K562 (cell line): ENCODE data around the gene MRPS26. TPM values are rescaled to one million over a fixed set of nuclear protein-coding genes. Genes with fewer than 3 reads are reported as not detected.
A peak's percentile ranks its signal among the peaks of the same experiment; 100 is the strongest.

Source experiments
- BRD9 ChIP-seq: fragments of 450-650 bp; IDR thresholded peaks from 2 replicates; pipeline ENCODE4 v1.6.1; 2018; ENCODE audit warnings: low read depth; ENCODE audit not compliant: partially characterized antibody
- GABPB1 ChIP-seq: sonication (generic); formaldehyde crosslinking; IDR thresholded peaks from 2 replicates; pipeline ENCODE4 v1.8.0; 2022; ENCODE audit warnings: mild to moderate bottlenecking, missing genetic modification reagents
- KLF16 ChIP-seq: IDR thresholded peaks from 2 replicates; pipeline ENCODE4 v1.6.1; 2016; ENCODE audit warnings: antibody characterized with exemption
- MAFK ChIP-seq: IDR thresholded peaks from 2 replicates; pipeline ENCODE4 v1.6.1; 2011; ENCODE audit warnings: low read length, improper control_type of control experiment
- MTA2 ChIP-seq: fragments of 450-650 bp; IDR thresholded peaks from 2 replicates; pipeline ENCODE4 v1.6.1; 2016; ENCODE audit warnings: low read depth
- RBBP5 ChIP-seq: fragments of 200-600 bp; sonication (generic); IDR thresholded peaks from 2 replicates; pipeline ENCODE4 v1.6.1; 2012; ENCODE audit warnings: borderline replicate concordance, mild to moderate bottlenecking, low read length, control low read depth, inconsistent platforms; ENCODE audit not compliant: insufficient read depth, poor library complexity, severe bottlenecking
- RBM34 ChIP-seq: fragments of 200-400 bp; formaldehyde crosslinking; IDR thresholded peaks from 2 replicates; pipeline ENCODE4 v1.6.1; 2018; ENCODE audit warnings: low read length, borderline replicate concordance; ENCODE audit not compliant: insufficient read depth
- ZNF133 ChIP-seq: fragments of 250-450 bp; sonication (Bioruptor Pico); IDR thresholded peaks from 2 replicates; pipeline ENCODE4 v1.4.0; 2020; ENCODE audit warnings: mild to moderate bottlenecking
- polyA plus RNA-seq, 8 experiments: library from polyadenylated mRNA; depleted of rRNA in 4 of 8; stranded (reverse) in 5 of 8; unstranded in 3 of 8; fragments of >200 nt; fragmentation: Nextera tagmentation in 2 of 8; fragmentation: Illumina TruSeq in 1 of 8; extraction: Ambion mirVana in 2 of 8; extraction: Trizol in 1 of 8; gene quantifications; 2 replicates each; pipeline versions ENCODE4 v1.2.1 to v1.2.3, GENCODE V29; 2011 to 2014; ENCODE audit warnings: inconsistent platforms in 1 of 8, missing spikeins in 1 of 8
- total RNA-seq, 7 experiments: library from RNA; depleted of rRNA in 6 of 7; stranded (reverse); fragments of >200 nt in 6 of 7; fragmentation: Illumina TruSeq in 2 of 7; extraction: Trizol in 2 of 7; gene quantifications; 2 replicates each; pipeline versions ENCODE4 v1.2.1 to v1.2.3, GENCODE V29; 2011 to 2021; ENCODE audit warnings: low replicate concordance in 1 of 7
- TF ChIP-seq, protein P1 (sequence below), 2 experiments: fragments of 450-650 bp; IDR thresholded peaks; 2 replicates each; pipeline ENCODE4 v1.6.1; 2018; ENCODE audit warnings: mild to moderate bottlenecking in 2 of 2, low read depth in 1 of 2; ENCODE audit not compliant: partially characterized antibody in 2 of 2
- TF ChIP-seq, protein P2 (sequence below): sonication (generic); formaldehyde crosslinking; IDR thresholded peaks from 2 replicates; pipeline ENCODE4 v1.8.1; 2023; ENCODE audit warnings: mild to moderate bottlenecking, missing genetic modification reagents
- TF ChIP-seq, protein P3 (sequence below), 2 experiments: fragments of 450-650 bp; formaldehyde crosslinking in 1 of 2; IDR thresholded peaks; 2 replicates each; pipeline versions ENCODE4 v1.4.0 to v1.6.1; 2014 to 2020; ENCODE audit warnings: mild to moderate bottlenecking in 2 of 2, borderline replicate concordance in 1 of 2, low read depth in 1 of 2
- TF ChIP-seq, protein P4 (sequence below): sonication (generic); formaldehyde crosslinking; IDR thresholded peaks from 2 replicates; pipeline ENCODE4 v1.9.0; 2022; ENCODE audit warnings: mild to moderate bottlenecking, missing genetic modification reagents

Gene MRPS26
- total and polyA plus RNA-seq, 9 of the 15 experiments (the other 6 are each of a cell fraction or from before 2014, with no cell fraction given) = 2.7 to 70.5 (median 28.8) TPM

DNA sequence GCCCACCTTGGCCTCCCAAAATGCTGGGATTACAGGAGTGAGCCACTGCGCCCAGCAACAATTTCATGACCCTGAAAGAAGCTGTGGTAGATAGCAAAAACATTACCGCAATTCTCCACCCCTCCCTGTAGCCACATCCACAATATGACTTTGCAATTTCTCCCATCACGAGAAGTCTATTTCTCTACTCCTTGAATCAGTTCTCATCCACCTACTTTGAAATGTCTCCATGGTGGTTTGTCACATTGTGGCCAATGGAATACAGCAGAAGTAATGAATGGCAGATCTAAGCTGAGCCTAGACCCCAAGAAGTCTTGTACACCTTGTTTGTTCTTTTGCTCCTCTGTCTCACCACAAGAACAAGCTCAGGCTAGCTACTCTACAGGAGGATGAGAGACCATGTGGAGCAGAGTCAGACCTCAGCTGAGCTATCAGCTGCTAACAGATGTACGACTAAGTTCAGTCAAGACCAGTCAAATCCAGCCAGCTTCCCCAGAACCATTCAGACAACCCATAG is 31.8 kb downstream of the MRPS26 start (continued):
- TF ChIP-seq, protein P1, sequence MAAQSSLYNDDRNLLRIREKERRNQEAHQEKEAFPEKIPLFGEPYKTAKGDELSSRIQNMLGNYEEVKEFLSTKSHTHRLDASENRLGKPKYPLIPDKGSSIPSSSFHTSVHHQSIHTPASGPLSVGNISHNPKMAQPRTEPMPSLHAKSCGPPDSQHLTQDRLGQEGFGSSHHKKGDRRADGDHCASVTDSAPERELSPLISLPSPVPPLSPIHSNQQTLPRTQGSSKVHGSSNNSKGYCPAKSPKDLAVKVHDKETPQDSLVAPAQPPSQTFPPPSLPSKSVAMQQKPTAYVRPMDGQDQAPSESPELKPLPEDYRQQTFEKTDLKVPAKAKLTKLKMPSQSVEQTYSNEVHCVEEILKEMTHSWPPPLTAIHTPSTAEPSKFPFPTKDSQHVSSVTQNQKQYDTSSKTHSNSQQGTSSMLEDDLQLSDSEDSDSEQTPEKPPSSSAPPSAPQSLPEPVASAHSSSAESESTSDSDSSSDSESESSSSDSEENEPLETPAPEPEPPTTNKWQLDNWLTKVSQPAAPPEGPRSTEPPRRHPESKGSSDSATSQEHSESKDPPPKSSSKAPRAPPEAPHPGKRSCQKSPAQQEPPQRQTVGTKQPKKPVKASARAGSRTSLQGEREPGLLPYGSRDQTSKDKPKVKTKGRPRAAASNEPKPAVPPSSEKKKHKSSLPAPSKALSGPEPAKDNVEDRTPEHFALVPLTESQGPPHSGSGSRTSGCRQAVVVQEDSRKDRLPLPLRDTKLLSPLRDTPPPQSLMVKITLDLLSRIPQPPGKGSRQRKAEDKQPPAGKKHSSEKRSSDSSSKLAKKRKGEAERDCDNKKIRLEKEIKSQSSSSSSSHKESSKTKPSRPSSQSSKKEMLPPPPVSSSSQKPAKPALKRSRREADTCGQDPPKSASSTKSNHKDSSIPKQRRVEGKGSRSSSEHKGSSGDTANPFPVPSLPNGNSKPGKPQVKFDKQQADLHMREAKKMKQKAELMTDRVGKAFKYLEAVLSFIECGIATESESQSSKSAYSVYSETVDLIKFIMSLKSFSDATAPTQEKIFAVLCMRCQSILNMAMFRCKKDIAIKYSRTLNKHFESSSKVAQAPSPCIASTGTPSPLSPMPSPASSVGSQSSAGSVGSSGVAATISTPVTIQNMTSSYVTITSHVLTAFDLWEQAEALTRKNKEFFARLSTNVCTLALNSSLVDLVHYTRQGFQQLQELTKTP (IDR thresholded peaks at IDR 0.05; ENCODE audit: low read depth in 1 of 2, partially characterized antibody in 2 of 2) = peak; percentile 24 to 31
- TF ChIP-seq ZNF133 (CRISPR knock-in tag) (no peak), BRD9 (peak; percentile 48), GABPB1 (CRISPR knock-in tag) (peak; percentile 20; the same call in 1 of the 2 replicates), MTA2 (peak; percentile 65), RBM34 (no peak), KLF16 (peak; percentile 77), RBBP5 (peak; percentile 62), MAFK (peak; percentile 38; the same call in 1 of the 2 replicates)
- TF ChIP-seq, protein P2, sequence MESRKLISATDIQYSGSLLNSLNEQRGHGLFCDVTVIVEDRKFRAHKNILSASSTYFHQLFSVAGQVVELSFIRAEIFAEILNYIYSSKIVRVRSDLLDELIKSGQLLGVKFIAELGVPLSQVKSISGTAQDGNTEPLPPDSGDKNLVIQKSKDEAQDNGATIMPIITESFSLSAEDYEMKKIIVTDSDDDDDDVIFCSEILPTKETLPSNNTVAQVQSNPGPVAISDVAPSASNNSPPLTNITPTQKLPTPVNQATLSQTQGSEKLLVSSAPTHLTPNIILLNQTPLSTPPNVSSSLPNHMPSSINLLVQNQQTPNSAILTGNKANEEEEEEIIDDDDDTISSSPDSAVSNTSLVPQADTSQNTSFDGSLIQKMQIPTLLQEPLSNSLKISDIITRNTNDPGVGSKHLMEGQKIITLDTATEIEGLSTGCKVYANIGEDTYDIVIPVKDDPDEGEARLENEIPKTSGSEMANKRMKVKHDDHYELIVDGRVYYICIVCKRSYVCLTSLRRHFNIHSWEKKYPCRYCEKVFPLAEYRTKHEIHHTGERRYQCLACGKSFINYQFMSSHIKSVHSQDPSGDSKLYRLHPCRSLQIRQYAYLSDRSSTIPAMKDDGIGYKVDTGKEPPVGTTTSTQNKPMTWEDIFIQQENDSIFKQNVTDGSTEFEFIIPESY (CRISPR knock-in tag) = 0 out of 2 replicates have a peak, but pooled peaks have one; percentile 18
- TF ChIP-seq, protein P3, sequence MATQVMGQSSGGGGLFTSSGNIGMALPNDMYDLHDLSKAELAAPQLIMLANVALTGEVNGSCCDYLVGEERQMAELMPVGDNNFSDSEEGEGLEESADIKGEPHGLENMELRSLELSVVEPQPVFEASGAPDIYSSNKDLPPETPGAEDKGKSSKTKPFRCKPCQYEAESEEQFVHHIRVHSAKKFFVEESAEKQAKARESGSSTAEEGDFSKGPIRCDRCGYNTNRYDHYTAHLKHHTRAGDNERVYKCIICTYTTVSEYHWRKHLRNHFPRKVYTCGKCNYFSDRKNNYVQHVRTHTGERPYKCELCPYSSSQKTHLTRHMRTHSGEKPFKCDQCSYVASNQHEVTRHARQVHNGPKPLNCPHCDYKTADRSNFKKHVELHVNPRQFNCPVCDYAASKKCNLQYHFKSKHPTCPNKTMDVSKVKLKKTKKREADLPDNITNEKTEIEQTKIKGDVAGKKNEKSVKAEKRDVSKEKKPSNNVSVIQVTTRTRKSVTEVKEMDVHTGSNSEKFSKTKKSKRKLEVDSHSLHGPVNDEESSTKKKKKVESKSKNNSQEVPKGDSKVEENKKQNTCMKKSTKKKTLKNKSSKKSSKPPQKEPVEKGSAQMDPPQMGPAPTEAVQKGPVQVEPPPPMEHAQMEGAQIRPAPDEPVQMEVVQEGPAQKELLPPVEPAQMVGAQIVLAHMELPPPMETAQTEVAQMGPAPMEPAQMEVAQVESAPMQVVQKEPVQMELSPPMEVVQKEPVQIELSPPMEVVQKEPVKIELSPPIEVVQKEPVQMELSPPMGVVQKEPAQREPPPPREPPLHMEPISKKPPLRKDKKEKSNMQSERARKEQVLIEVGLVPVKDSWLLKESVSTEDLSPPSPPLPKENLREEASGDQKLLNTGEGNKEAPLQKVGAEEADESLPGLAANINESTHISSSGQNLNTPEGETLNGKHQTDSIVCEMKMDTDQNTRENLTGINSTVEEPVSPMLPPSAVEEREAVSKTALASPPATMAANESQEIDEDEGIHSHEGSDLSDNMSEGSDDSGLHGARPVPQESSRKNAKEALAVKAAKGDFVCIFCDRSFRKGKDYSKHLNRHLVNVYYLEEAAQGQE (IDR thresholded peaks at IDR 0.05; ENCODE audit: borderline replicate concordance) = peak; percentile 98
- TF ChIP-seq, protein P3 (CRISPR knock-in tag; IDR thresholded peaks at IDR 0.05; ENCODE audit: low read depth) = no peak
- TF ChIP-seq, protein P4, sequence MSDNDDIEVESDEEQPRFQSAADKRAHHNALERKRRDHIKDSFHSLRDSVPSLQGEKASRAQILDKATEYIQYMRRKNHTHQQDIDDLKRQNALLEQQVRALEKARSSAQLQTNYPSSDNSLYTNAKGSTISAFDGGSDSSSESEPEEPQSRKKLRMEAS (CRISPR knock-in tag) = peak; percentile 75
